CD4-positive, alpha-beta T cell treated with Interleukin-15 for 1 hour (primary cell): Measurements from ENCODE around the gene FTCD.
A peak's percentile ranks its signal among the peaks of the same experiment; 100 is the strongest.

Experiments
- DNase-seq: peaks from one replicate; pipeline ENCODE4 v3.0.0-alpha.2; 2020

The FTCD gene

DNA sequence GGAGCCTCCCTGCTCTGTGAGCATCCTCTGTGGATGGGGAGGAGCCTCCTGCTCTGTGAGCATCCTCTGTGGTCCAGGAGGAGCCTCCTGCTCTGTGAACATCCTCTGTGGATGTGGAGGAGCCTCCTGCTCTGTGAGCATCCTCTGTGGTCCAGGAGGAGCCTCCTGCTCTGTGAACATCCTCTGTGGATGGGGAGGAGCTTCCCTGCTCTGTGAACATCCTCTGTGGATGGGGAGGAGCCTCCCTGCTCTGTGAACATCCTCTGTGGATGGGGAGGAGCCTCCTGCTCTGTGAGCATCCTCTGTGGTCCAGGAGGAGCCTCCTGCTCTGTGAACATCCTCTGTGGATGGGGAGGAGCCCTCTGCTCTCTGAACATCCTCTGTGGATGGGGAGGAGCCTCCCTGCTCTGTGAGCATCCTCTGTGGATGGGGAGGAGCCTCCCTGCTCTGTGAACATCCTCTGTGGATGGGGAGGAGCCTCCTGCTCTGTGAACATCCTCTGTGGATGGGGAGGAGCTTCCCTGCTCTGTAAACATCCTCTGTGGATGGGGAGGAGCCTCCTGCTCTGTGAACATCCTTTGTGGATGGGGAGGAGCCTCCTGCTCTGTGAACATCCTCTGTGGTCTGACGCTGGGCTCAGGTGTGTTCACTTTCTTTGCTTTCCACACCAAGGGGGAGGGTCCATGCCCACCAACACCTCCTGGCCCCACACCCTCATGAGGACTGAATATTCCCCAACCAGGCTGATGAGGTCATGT lies 15.2 kb upstream of the FTCD start:
- peak; percentile 66 for DNase-seq

DNA sequence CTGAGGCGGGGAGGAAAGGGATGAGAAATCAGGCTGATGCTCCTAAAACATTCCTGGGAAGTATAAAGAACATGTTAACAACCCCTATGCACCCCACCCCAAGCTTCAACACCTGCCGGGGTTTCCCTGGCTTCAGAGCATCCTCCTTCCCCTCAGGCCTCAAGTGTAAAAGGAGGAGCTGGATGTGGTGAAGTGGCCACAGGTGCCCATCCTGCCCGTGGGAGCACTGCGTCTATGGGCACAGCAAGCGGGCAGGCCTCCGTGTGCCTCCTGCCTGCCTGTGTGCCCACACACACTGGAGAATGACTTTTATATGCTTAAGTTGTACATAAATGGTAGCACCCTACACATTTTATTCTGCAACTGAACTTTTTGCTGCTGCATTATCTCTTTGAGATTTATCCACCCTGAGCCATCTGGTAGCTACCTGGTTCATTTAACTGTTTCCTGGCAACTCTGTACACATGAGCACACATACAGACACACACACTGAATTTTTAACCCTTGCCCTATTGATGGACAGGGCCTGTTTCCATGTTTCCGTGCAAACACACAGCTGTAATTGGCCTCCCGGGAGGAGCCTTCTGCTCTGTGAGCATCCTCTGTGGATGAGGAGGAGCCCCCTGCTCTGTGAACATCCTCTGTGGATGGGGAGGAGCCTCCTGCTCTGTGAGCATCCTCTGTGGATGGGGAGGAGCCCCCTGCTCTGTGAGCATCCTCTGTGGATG lies 13.4 kb upstream of the FTCD start:
- DNase-seq: no peak

DNA sequence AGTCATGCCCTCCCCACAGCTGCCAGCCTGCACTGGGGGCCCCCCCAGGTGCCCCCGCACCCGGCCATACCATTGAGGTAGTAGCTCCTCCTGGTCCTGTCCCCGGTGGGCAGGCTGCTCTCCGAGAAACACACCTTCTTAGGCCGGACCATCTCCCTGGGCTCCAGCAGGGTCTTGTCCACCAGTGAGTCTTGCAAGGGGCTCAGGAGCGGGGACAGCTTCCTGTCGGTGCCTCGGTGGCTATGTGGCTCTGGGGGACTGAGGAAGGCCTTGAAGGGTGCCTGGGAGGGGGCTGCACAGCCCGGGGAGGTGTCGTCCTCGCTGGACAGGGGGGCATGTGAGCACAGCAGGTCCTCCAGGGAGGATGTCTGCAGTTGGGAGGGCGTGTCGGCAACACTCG lies 12.9 kb upstream of the FTCD start:
- DNase-seq: peak; percentile 14

DNA sequence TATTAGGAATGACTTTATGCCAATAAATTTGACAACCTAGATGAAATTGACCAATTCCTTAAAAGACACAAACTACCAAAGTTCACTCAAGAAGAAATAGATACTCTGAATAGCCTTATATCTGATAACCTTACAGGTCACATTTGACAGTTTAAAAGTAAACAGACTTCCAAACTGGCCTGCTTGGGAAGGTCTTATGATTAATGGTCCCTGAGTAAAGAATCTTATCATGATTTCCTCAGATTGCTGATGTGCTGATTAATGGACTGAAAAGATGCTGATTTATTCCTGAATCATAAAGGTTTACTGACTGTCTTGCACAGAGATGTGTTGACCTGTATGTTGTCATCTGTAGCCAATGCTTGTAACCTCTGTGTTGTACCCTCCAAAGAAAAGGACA lies 9.7 kb upstream of the FTCD start:
- DNase-seq: no peak

DNA sequence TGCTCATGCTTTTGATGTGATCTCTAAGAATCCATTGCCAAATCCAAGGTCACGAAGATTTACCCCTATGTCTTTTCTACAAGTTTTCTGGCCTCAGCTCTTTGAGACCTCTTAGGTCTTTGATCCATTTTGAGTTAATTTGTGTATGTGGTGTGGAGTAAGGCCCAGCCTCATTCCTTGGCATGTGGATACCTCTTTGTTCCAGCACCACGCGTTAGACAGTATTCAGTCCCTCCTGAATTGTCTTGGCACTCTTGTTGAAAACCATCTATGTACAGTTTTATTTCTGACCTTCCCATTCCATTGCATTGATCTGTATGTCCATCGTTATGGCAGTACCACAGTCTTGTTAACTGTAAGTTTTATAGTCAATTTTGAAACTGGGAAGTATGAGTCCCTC lies 8.0 kb upstream of the FTCD start:
- no peak for DNase-seq

DNA sequence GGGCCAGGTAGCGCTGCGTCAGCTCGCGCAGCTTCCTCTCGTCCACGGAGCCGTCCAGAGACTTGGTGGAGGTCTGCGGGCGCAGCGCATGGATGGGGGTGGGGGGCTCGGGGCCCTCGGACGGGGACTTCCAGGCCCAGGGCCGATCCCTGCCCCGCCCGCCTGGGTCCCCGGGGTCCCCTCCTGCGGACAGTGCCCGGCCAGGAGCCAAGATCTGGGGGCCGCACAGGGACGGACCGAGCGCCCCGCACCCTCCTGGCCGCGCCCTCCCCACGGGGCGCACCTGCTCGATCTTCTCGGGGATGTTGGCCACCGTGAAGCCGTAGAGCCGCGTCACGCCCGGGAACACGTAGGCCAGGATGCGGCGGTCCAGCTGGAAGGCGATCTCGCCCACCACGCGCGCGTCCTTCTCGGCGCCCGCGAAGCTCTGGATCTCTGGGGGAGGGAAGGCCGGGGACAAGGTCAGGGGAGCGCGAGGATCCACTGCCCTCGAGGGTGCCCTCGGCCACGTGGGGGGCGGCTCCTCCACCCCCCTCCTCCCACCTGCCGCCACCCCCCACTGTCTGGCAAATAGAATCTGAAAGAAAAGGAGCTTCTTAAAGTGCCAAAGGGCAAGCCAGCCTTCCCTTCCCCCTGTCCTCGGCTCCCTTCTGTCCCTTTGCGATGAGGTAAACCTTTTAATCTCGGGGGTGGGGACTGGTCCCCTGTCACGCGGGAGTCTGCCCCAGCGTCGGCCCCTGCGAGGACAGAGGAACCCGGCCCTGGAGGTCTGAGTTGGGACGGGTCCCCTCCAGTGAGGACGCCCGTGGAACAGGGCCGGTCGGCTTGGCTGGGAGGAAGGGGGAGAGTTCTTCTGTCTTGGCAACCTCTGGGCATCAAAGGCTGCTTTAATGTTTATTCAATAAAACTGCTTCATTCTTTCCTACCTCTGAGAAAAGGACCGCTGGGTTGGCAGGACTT lies 6.5 kb upstream of the FTCD start:
- peak; percentile 14 for DNase-seq

DNA sequence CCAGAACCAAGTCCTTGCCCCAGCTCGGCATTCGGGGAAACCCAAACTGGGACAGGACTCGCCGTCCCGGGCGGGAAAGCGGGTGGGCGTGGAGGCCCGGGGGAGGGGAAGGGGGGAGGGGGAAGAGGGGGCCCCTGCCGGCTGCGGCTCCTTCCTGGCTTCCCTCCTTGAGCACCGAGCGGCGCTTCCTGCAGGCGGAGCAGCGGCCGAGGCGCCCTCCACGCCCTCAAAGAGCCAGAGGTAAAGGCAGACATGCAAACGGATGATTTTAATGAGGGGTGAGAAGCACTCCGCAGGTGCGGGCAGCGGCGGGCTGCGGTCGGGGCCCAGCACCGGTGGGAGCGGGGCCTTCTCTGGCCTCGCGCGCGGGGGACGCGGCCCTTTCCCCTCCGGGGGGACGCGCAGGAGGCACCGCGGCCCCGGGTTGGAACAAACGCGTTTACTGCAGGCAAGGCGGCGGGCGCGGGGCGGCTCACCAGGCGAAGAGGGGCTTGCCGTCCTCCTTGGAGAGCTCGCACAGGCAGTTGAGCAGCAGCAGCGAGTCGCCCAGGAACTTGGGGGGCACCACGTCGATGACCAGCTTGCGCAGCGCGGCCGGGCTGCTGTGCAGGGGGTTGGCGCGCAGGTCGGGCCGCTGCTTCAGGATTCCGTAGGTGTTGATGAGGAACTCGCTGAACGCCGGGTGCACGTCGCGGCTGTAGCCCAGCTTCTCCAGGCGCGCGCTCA lies 5.7 kb upstream of the FTCD start:
- DNase-seq: peak; percentile 13

DNA sequence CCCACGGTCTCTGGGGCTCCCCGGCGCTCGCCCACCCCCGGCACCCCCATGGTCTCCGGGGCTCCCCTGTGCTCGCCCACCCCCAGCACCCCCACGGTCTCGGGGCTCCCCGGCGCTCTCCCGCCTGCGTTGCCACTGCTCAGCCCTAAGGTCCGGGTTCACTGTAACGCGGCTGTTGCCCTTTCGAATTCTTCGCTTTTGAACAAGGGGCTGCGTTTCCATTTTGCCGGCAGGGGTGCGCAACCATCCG lies 5.2 kb upstream of the FTCD start:
- DNase-seq: no peak

DNA sequence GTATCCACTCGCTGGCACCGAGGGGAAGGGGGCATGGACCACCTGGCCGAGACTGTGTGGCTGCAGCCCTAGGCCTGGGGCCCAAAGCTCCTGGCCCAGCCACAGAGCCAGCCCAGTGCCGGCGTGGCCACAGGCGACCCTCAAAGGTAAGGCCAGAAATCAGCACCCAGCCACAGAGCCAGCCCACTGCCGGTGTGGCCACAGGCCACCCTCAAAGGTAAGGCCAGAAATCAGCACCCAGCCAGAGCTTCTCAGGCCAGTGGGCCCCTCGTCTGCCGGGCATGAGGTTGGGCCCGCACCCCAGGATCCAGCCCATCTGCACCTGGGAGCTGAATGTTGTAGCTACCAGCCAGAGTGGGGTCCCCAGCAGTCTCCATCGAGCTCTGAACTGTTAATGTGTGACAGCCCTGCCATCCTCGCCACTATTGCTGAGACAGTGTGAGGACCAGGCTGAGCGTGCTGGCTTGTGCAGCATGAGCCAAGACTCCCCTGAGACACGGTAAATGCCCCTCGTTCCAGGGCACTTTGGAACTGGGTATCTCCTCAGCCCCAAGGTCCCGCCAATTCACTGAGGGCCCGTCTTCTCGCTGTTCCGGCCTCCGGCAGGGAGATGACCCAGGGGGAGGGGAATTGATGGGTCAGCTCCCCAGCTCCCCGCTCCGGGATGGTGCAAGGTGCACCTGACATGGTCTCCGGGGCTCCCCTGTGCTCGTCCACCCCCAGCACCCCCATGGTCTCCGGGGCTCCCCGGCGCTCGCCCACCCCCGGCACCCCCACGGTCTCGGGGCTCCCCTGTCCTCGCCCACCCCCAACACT lies 4.7 kb upstream of the FTCD start:
- peak; percentile 9 for DNase-seq

DNA sequence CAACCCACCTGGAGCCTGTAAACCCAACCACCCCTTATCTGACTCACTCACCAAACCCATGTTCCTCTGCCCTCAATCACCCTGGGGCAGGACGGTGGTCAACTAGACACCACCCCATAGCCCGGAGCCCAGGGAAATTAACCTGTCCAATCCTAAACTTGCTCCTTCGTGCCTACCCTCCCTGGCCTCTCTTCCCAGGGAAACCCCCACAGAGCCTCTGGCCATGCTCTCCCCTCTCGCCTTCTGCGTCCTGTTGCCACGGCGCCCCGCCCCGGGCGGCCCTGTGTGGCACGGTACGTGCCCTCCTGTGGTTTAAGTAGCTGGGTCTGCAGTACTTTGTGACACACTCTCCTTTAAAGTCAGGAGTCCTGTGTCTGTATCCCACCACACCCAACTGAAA lies 4.0 kb upstream of the FTCD start:
- DNase-seq: peak; percentile 13

DNA sequence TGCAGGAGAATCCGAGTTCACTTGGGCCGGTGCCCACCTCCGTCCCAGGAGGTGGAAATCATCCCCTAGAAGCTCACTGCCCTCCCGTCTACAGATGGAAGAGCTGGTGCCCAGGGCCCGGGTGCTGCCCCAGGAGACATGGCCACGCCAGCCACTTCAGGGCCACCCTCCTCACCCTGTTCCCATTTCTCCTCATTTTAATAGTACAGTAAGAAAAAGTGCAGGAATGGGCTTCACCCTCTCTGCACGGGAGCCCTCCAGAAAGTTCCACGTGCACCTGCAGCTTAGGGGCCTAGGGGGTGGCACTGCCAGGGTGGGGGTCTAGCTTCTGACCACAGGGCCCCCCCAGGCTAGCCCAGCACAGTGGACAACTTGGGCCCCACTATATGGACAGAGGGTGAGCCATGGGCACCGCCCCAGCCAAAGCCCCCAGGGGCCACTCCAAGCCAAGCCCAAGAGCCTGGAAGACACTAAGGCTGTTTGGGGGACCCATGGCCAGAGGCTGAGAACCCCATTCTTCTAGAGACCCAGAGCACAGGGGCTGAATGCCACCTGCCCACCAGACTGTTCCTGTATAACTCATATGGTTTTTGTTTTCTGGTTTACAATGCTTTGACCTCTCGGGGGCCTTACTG lies 3.4 kb upstream of the FTCD start:
- DNase-seq: peak; percentile 10

DNA sequence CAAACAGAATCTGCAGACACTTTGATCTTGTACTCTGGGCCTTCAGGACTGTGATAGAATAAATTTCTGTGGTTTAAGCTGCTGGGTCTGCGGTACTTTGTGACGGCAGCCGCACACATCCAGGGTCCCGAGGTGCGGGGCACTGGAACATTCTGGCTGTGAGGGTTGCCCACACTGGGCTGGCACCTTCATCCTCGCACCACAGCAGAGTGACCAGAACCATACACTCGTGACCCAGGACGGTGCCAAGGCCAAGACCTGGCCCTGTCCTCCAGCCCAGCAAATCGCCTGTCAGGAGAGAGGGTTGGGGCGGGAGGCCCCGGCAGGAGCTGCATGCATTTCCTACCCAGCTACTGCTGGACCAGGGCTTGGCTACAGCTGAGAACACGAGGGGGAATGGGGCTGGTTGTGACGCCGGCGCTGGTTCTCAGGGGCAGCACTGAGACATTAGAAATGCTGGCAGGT lies 2.6 kb upstream of the FTCD start:
- peak; percentile 7 for DNase-seq

DNA sequence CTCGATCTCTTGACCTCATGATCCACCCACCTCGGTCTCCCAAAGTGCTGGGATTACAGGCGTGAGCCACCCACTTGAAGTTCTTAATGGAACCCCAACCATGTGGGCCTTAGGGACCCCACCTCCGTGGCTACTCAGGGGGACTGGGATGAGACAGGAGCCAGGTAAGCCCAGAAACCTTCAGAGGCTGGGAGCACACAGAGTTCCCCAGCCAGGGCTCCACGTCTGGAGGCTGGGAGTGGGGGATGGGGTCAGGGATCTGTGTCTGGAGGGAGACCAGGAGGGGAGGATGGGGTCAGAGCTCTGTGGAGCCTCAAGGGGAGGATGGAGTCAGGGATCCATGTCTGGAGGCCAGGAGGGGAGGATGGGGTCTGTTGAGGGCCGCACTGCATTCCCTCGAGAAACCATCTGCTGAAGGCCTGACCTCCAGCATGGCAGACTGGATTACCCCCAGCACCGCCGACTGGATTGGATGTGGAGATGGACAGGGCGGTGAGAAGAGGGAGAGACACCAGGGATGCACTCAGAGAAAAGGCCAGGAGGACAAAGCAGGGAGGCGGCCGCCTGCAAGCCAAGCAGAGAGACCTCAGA lies 2.1 kb upstream of the FTCD start:
- peak; percentile 9 for DNase-seq

DNA sequence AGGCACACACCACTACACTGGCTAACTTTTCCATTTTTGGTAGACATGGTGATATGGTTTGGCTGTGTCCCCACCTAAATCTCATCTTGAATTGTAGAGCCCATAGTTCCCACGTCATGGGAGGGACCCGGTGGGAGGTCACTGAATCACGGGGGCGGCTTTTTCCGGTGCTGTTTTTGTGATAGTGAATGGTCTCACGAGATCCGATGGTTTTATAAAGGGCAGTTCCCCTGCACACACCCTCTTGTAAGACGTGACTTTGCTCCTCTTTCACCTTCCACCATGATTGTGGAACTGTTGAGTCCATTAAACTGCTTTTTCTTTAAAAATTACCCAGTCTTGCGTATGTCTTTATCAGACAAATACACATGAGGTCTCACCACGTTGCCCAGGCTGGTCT lies 1.3 kb upstream of the FTCD start:
- no peak for DNase-seq

DNA sequence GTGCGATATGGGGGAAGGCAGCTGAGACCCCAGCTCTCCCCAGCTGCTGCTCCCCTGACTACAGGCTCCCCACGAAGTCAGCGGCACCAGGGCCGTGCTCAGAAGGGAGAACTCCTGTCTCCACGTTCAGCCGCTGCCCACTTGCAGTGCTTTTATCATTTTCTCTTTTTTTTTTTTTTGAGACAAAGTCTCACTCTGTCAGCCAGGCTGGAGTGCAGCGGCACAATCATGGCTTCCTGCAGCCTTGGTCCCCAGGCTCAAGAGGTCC lies 933 bp upstream of the FTCD start:
- no peak for DNase-seq

DNA sequence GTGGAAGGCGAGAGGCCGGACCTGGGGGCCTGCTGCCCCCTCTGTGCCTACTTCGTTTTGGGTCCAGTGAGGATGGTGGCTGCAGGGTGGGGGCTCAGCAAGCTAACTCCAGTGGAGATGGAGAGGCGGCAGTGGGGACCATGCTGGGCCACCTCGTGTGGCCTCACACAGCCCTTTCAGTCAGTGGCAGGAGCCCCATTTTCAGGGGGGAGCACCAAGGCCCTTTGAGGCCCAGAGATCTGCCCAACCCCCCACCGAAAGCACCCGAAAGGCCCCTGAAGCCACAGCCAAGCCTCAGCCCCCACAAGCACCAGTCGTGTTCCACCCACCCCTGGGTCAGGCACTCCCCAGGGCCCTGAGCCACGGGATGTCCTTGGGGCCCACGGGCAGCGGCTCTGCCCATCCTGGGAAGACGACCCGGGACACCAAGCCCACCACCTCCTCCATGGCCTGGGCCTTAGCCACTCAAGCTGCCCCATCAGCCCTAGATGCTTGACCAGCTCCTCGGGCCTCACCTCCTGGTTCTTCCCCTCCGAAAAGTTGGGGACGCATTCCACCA lies 345 bp downstream of the FTCD start:
- peak; percentile 7 for DNase-seq

DNA sequence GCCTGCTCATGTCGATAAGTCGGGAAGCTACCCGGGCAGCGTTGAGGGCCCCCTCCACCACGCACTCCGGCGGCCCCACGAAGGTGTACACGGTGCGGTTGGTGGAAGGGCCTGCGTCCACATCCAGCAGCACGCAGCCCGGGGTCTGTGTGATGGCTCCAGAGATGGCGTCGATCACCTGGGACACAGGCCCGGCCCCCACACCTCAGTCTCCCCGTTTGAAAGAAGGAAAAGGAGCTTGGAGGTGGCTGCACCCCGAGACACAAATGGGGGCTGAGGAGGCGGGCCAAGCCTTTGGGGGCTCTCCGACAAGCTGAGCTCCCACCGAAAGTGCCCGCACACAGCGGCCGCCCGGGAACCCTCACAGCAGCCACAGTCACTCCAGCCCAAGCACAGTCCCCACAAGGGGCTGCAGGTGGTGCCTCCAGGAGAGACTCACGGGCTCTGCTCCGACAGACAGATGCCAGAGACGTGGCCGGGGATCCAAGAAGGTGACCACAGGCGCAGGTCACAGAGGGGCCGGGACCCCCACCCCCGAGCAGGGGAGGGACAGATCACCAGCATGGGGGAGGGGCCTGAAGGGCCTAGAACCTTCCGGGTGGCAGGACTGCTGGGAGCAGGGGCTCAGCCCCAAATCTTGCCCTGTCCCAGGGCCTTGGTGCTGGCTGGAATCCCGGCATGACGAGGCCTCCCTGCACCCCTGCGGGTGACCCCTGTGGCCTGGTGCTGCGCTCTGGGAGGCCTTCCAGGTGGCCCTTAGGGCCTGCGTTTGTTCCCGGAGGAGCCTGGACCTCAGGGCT lies 1.0 kb downstream of the FTCD start:
- DNase-seq: peak; percentile 12

DNA sequence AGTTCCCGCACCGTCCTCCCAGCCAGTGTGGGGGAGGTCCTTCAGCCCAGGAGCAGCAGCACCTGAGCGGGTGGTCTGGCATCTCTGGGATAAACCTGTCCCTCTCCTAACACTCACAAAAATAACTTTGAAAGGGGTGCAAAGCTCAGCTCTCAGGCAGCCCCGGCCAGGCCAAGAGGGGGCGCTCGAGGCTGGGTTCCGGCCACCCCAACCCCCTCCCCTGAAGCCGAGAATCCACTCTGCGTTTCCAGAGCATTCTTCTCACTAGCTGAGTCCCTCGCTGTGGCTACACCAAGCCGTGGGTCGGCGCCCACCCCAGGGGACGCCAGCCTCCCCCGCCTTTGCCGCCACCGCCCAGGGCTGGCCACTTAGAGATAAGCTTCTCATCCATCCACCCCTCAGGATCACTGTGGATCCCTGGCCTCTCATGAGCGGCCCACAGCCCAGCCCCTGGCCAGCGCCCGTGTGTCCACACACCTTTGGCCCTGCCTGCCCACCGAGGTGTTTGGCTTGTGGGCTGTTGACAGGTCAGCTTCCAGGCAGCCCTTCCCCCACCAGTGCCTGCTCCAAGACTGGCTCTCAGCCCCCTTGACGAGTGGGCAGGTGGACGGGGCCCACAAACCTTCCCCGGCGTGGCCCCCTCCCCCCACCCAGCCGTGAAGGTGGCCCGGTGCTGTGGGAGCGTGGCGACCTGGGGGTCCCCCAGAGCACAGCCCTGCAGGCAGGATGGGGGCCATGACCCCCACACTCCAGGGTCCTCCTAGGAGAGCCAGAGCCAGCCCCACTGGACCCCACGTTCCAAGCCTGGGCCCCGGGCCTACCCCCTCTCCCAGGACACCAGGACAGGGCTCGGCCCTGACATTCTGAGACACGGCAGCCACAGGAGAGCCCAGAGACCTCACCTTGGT lies 1.9 kb downstream of the FTCD start:
- peak; percentile 18 for DNase-seq

DNA sequence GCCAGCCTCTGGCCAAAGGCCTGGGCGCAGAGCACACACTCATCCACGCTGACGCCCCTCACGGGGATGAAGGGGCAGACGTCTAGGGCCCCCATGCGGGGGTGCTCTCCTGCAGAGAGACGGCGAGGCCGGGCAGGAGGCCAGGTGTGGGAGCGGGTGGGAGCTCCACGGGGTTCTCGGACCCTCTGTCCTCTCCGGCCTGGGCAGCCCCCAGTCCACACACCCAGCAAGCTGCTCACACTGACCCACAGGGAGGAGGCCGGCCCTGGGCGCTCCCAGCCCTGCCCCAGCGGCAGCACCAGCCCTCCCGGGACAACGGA lies 2.5 kb downstream of the FTCD start:
- DNase-seq: peak; percentile 11
